MM.1S (cell line): ENCODE results near the gene SRPK3.

Experiments
- EZH2phosphoT487 ChIP-seq: fragments of 300-600 bp; sonication (generic); IDR thresholded peaks from 2 replicates; pipeline ENCODE4 v1.6.1; 2018; ENCODE audit warnings: antibody characterized with exemption, low read length
- TF ChIP-seq, protein P1 (sequence below): fragments of 300-600 bp; sonication (generic); IDR thresholded peaks from 2 replicates; pipeline ENCODE4 v1.5.1; 2016; ENCODE audit warnings: antibody characterized with exemption, low read length, mixed read lengths

DNA sequence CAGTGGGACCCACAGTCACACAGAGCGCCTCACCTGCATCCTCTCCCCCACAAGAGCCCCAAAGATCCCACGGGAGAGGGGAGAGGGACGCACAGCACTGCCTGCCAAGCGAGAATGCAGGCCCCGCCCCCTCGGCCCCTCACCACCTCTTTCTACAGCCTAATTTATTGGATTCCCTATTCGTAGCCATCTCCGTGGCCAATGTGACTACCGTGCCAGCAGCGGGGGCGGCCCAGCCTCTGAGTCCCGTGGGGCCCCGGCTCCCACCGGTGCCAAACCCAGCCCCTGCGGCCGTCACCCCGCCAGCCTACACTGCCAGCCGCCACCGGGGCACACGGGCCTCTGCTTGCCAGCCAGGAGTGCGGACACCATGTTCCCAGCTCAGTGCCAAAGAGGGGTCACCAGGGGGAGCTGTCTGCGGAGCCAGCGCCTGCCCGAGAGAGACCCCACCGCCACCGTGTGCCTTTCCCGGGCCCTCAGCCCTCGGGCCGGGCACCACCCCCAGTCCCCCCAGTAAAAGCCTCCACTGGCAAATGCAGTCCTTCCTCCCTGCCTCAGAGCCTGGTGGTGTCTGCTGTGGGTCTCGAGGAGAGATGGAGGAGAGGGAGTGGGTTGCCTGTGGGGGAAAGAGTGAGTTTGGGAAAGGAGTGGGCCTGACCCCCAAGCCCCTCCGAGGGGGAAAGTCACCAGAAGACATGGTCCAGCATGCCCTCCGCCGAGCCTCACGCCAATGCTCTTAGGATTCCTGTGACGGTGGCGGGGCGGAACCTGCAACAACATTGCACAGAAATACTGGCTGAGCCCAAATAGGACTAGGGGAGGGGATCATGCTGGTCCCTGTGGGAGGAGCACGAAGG, 36.4 kb upstream of the SRPK3 start:
- TF ChIP-seq, protein P1, sequence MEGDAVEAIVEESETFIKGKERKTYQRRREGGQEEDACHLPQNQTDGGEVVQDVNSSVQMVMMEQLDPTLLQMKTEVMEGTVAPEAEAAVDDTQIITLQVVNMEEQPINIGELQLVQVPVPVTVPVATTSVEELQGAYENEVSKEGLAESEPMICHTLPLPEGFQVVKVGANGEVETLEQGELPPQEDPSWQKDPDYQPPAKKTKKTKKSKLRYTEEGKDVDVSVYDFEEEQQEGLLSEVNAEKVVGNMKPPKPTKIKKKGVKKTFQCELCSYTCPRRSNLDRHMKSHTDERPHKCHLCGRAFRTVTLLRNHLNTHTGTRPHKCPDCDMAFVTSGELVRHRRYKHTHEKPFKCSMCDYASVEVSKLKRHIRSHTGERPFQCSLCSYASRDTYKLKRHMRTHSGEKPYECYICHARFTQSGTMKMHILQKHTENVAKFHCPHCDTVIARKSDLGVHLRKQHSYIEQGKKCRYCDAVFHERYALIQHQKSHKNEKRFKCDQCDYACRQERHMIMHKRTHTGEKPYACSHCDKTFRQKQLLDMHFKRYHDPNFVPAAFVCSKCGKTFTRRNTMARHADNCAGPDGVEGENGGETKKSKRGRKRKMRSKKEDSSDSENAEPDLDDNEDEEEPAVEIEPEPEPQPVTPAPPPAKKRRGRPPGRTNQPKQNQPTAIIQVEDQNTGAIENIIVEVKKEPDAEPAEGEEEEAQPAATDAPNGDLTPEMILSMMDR: no peak
- TF ChIP-seq EZH2phosphoT487: no peak
